Effector CD4-positive, alpha-beta T cell (primary cell): ENCODE measurements around the gene MEOX1.
"Not testable (repeated sequence)": the region's sequence is repeated elsewhere in the genome, so short reads cannot be mapped to it uniquely, and the experiment has no call there.

Experiments
- DNase-seq: peaks from one replicate; pipeline ENCODE4 v3.0.0-alpha.2; 2020
- total RNA-seq: gene quantifications from one replicate; lab custom pipeline; 2026; lab: John Stamatoyannopoulos, UW

Gene MEOX1
- 10.1 reads per million, percentile 32 among the genes with 10 or more reads in this experiment for total RNA-seq

GRCh38 chr17:43661699-43662412, at the start of gene MEOX1:
Gene MEOX1 (minus strand): TSS chr17:43661922. CDS start chr17:43661534, 388 bp downstream.
- DNase-seq, result no peak

GRCh38 chr17:43710101-43710500, 48.4 kb upstream of the MEOX1 start:
- DNase-seq, result no peak

GRCh38 chr17:43709210-43709609, 47.5 kb upstream of the MEOX1 start:
- no peak for DNase-seq

GRCh38 chr17:43707184-43707583, 45.5 kb upstream of the MEOX1 start:
- no peak for DNase-seq

GRCh38 chr17:43706235-43706634, 44.5 kb upstream of the MEOX1 start:
- no peak for DNase-seq

- DNase-seq, result no peak
Measured at GRCh38 chr17:43703630-43704029, 41.9 kb upstream of the MEOX1 start.

GRCh38 chr17:43702637-43703036, 40.9 kb upstream of the MEOX1 start:
- DNase-seq, result no peak

- no peak for DNase-seq
Measured at GRCh38 chr17:43701318-43701743, 39.6 kb upstream of the MEOX1 start.

GRCh38 chr17:43699438-43699756, 37.7 kb upstream of the MEOX1 start:
- DNase-seq, result no peak

- no peak for DNase-seq
Measured at GRCh38 chr17:43698678-43699437, 37.1 kb upstream of the MEOX1 start.

GRCh38 chr17:43697937-43698336, 36.2 kb upstream of the MEOX1 start:
- no peak for DNase-seq

- no peak for DNase-seq
Measured at GRCh38 chr17:43696891-43697290, 35.2 kb upstream of the MEOX1 start.

- DNase-seq, result no peak
Measured at GRCh38 chr17:43695970-43696865, 34.5 kb upstream of the MEOX1 start.

- DNase-seq, result peak; percentile 69
Measured at GRCh38 chr17:43694081-43694870, 32.6 kb upstream of the MEOX1 start.

- no peak for DNase-seq
Measured at GRCh38 chr17:43691317-43691693, 29.6 kb upstream of the MEOX1 start.

GRCh38 chr17:43690624-43691316, 29.0 kb upstream of the MEOX1 start:
- no peak for DNase-seq

GRCh38 chr17:43689814-43690213, 28.1 kb upstream of the MEOX1 start:
- DNase-seq, result no peak

- no peak for DNase-seq
Measured at GRCh38 chr17:43689131-43689530, 27.4 kb upstream of the MEOX1 start.

GRCh38 chr17:43686957-43687356, 25.2 kb upstream of the MEOX1 start:
- not testable (repeated sequence) for DNase-seq

GRCh38 chr17:43683928-43684653, 22.4 kb upstream of the MEOX1 start:
- DNase-seq, result no peak

GRCh38 chr17:43680461-43680860, 18.7 kb upstream of the MEOX1 start:
- DNase-seq, result no peak
